ENCODE measurements around the gene REXO4.
A peak's percentile ranks its signal among the peaks of the same experiment; 100 is the strongest.

- TF ChIP-seq EZH2 (IDR thresholded peaks at IDR 0.05; ENCODE audit: borderline replicate concordance, insufficient read depth, low read length, poor library complexity, severe bottlenecking) (no peak), CTCF (IDR thresholded peaks at IDR 0.05; ENCODE audit: poor library complexity, severe bottlenecking) (peak; percentile 21), REST (IDR thresholded peaks at IDR 0.05; ENCODE audit: borderline replicate concordance) (peak; percentile 62), EP300 (conservative IDR thresholded peaks at IDR 0.05; ENCODE audit: poor library complexity, severe bottlenecking) (peak; percentile 68), SMC3 (conservative IDR thresholded peaks at IDR 0.05; ENCODE audit: poor library complexity) (no peak), TAF1 (IDR thresholded peaks at IDR 0.05; ENCODE audit: low read depth) (peak; percentile 32), MXI1 (conservative IDR thresholded peaks at IDR 0.05; ENCODE audit: poor library complexity, severe bottlenecking) (peak; percentile 79), POLR2AphosphoS5 (IDR thresholded peaks at IDR 0.05) (peak; percentile 96)
Observed at GRCh38 chr9:133459476-133460404, 41.9 kb upstream of the REXO4 start, which contains the start of gene CACFD1.

All from neural cell (in vitro differentiated cells).